ENCODE results near the gene QKI.

- TF ChIP-seq POLR2A (IDR thresholded peaks at IDR 0.05; ENCODE audit: extremely low read depth, insufficient read length) (no peak), CTCF (IDR thresholded peaks at IDR 0.05; ENCODE audit: low read depth, low read length) (no peak)
These were observed 86.5 kb downstream of the QKI start for GRCh38 chr6:163501026-163501425.
